ENCODE data around the gene BIN2.

The BIN2 gene

GRCh38 chr12:51330186-51330585 is 6.2 kb upstream of the BIN2 start:
- H3K4me3 ChIP-seq (IDR thresholded peaks at IDR 0.05; ENCODE audit: insufficient read depth, low read depth, low read length) = no peak overlapping the region
- H2AFZ ChIP-seq (ENCODE audit: low read depth) = no peak overlapping the region
- H4K20me1 ChIP-seq (ENCODE audit: insufficient read depth) = no peaks in the 10 kb centered on the region
- H3K79me2 ChIP-seq (ENCODE audit: insufficient read depth, low read depth) = no peaks in the 10 kb centered on the region
- no peak overlapping the region for H3K27ac ChIP-seq
- TF ChIP-seq CTCF (conservative IDR thresholded peaks at IDR 0.05; ENCODE audit: low read depth, low read length) = no peak
- no peaks in the 10 kb centered on the region for H3K27me3 ChIP-seq (ENCODE audit: insufficient read depth, low read depth)
- peaks cover 44% of the 10 kb centered on the region for H3K4me1 ChIP-seq (ENCODE audit: low read depth, poor library complexity, severe bottlenecking)
- no peak overlapping the region for H3K4me2 ChIP-seq
- no peak overlapping the region for H3K9ac ChIP-seq
- H3K36me3 ChIP-seq (ENCODE audit: insufficient read depth) = no peaks in the 10 kb centered on the region

- Histone ChIP-seq H2AFZ (ENCODE audit: low read depth) (no peak overlapping the region), H3K27me3 (ENCODE audit: insufficient read depth, low read depth) (no peaks in the 10 kb centered on the region), H3K79me2 (ENCODE audit: insufficient read depth, low read depth) (no peaks in the 10 kb centered on the region), H4K20me1 (ENCODE audit: insufficient read depth) (no peaks in the 10 kb centered on the region), H3K36me3 (ENCODE audit: insufficient read depth) (no peaks in the 10 kb centered on the region), H3K4me1 (ENCODE audit: low read depth, poor library complexity, severe bottlenecking) (peaks cover 48% of the 10 kb centered on the region), H3K4me2 (no peak overlapping the region), H3K27ac (no peak overlapping the region), H3K9ac (no peak overlapping the region), H3K4me3 (IDR thresholded peaks at IDR 0.05; ENCODE audit: insufficient read depth, low read depth, low read length) (no peak overlapping the region)
- no peak for TF ChIP-seq CTCF (conservative IDR thresholded peaks at IDR 0.05; ENCODE audit: low read depth, low read length)
Measured at GRCh38 chr12:51329742-51330141, 5.8 kb upstream of the BIN2 start.

GRCh38 chr12:51328587-51328986 is 4.6 kb upstream of the BIN2 start:
- H3K4me1 ChIP-seq (ENCODE audit: low read depth, poor library complexity, severe bottlenecking) = peaks cover 55% of the 10 kb centered on the region
- no peak for TF ChIP-seq CTCF (conservative IDR thresholded peaks at IDR 0.05; ENCODE audit: low read depth, low read length)
- no peak overlapping the region for H3K4me2 ChIP-seq

GRCh38 chr12:51326698-51327439 is 2.9 kb upstream of the BIN2 start:
- peaks cover 11% of the 10 kb centered on the region; the same call in 1 of the 2 replicates for H3K79me2 ChIP-seq (ENCODE audit: insufficient read depth, low read depth)
- H3K36me3 ChIP-seq (ENCODE audit: insufficient read depth) = no peaks in the 10 kb centered on the region
- peak overlapping the region; percentile 71 for H2AFZ ChIP-seq (ENCODE audit: low read depth)
- no peaks in the 10 kb centered on the region for H4K20me1 ChIP-seq (ENCODE audit: insufficient read depth)
- H3K4me1 ChIP-seq (ENCODE audit: low read depth, poor library complexity, severe bottlenecking) = peaks cover 65% of the 10 kb centered on the region
- no peak for TF ChIP-seq CTCF (conservative IDR thresholded peaks at IDR 0.05; ENCODE audit: low read depth, low read length)
- no peaks in the 10 kb centered on the region for H3K27me3 ChIP-seq (ENCODE audit: insufficient read depth, low read depth)
- peak overlapping the region; percentile 49; the same call in 1 of the 2 replicates for H3K9ac ChIP-seq
- peak overlapping the region; percentile 81 for H3K27ac ChIP-seq
- H3K4me2 ChIP-seq = peak overlapping the region; percentile 75
- no peak overlapping the region for H3K4me3 ChIP-seq (IDR thresholded peaks at IDR 0.05; ENCODE audit: insufficient read depth, low read depth, low read length)

More at GRCh38 chr12:51328587-51328986, 4.6 kb upstream of the BIN2 start:
- Histone ChIP-seq H4K20me1 (ENCODE audit: insufficient read depth) (no peaks in the 10 kb centered on the region), H3K36me3 (ENCODE audit: insufficient read depth) (no peaks in the 10 kb centered on the region), H3K27ac (no peak overlapping the region), H2AFZ (ENCODE audit: low read depth) (no peak overlapping the region), H3K79me2 (ENCODE audit: insufficient read depth, low read depth) (no peaks in the 10 kb centered on the region), H3K9ac (no peak overlapping the region), H3K4me3 (IDR thresholded peaks at IDR 0.05; ENCODE audit: insufficient read depth, low read depth, low read length) (no peak overlapping the region), H3K27me3 (ENCODE audit: insufficient read depth, low read depth) (no peaks in the 10 kb centered on the region)
